GM18867 (cell line): ENCODE data around the gene SCRN1.

ENCODE experiments used
- ATAC-seq: cut with Tn5 transposase; IDR thresholded peaks from one replicate; pipeline ENCODE4 v1.9.1; 2021; ENCODE audit warnings: mild to moderate bottlenecking, moderate library complexity; ENCODE audit not compliant: unreplicated experiment

Gene SCRN1, protein sequence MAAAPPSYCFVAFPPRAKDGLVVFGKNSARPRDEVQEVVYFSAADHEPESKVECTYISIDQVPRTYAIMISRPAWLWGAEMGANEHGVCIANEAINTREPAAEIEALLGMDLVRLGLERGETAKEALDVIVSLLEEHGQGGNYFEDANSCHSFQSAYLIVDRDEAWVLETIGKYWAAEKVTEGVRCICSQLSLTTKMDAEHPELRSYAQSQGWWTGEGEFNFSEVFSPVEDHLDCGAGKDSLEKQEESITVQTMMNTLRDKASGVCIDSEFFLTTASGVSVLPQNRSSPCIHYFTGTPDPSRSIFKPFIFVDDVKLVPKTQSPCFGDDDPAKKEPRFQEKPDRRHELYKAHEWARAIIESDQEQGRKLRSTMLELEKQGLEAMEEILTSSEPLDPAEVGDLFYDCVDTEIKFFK

DNA sequence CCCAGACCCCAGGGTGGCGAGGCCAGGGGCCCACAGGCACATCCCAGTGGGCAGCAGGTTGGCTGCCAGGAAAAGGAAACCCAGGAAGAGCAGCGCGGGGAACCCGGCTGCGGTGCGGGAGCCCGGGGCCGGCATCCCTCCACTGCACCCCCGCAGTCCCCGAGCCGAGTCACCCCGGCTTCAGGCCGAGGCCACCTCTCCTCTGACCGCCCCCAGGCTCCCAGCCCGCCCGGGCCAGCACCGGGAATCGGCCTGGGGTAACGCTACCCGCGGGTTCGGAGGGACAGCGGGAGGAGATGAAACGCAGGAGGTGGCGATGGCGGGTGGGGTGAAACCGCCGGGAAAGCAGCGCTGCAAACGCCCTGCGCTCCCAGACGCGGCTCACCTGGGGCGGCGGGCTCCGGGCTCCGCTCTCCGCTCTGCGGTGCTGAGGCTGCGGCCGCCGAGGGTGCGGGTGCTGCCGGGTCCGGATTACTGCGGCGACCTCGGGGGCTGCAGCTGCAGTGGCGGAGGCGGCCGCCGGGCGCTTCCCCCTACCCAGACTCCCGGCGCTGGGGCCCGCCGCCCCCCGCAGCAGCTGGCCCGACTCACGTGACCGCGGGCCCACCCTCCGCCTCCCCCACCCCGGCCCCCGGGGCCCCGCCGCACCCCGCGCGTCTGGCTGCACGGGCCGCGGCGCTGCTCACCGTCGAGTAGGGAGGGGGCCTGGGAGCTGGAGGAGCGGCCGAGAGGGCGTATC lies at the start of gene SCRN1:
TSS of gene SCRN1 (minus strand) at position 545 of the 739 bp plus-strand sequence. CDS start 20,734 bp downstream, outside the sequence.
- ATAC-seq: peak; percentile 38

DNA sequence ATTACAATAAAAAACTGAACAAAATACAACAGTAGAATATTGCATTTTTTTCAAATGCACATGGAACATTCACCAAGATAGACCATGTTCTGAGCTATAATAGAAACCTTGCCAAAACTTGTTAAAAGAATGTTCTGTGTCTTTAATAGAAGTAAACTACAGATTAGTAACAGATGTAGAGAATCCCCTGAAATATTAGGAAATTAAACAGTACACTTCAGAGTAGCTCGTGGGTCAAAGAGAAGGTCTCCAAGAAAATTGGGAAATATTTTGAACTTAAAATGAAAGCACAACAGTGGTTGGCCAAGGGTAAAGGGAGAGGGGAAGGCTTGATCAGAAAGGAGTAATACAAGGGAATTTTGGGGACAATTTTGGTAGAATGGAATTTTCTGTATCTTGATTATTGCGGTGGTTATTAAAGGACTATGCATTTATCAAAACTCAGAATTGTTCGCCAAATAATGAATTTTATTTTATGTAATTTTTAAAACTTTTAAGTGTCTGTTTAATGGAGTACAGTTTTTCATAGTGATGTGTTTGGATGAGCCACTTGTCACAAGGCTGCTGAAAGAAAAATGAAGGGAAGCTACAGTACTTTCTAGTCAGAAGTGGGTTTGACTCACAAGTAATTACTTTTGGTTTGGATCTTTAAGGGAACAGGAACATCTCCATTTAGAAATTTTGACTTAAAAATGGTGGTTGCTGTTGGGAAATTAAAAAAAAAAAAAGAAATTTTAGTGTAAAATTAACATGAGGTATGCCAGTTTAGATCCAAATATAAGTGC lies 48.8 kb upstream of the SCRN1 start:
- no peak for ATAC-seq

GRCh38 chr7:30036220-30036619 lies 46.6 kb upstream of the SCRN1 start:
- ATAC-seq: no peak

DNA sequence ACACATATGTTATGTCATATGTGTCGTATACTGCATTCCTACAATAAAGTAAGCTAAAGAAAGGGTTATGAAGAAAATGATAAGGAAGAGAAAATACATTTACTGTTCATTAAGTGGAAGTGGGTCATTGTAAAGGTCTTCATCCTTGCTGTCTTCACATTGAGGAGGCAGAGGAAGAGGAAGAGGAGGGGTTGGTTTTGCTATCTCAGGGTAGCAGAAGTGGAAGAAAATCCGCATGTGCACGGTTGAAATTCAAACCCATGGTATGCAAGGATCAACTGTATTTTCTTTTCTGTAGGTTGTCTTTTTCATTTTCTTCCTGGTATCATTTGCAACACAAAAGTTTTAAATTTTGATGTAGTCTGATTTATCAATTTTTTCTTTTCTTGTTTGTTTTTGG lies 44.9 kb upstream of the SCRN1 start:
- no peak for ATAC-seq

- ATAC-seq: no peak
Observed at GRCh38 chr7:30032310-30033125, 42.9 kb upstream of the SCRN1 start.

GRCh38 chr7:30029696-30030095 lies 40.1 kb upstream of the SCRN1 start:
- ATAC-seq: no peak

- ATAC-seq: peak; percentile 23
Observed at GRCh38 chr7:30028749-30029635, 39.4 kb upstream of the SCRN1 start.

- peak; percentile 50 for ATAC-seq
Observed at GRCh38 chr7:30028216-30028748, 38.7 kb upstream of the SCRN1 start, which contains the start of gene PLEKHA8. PLEKHA8 (plus strand) TSS chr7:30028412; CDS start chr7:30028763, 351 bp downstream.

- ATAC-seq: peak; percentile 1
Observed at GRCh38 chr7:30027740-30028215, 38.2 kb upstream of the SCRN1 start.

DNA sequence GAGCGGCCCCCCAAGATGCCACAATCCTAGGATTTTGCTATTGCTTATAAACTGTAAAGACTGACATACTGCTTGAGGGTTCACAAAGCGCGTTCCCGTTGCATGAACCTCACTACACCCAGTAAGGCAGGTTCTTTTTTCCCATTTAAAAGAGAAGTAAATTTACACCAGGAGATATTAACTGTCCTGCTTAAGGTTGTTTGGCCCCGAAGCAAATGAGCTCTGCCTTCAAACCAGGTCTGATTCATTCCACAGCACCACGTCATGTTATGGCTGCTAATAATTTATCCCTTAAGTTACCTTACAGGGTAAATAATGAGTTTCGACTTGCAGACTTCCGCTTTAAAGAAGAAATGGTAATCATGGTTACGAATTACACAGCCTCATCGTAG lies 37.5 kb upstream of the SCRN1 start:
- ATAC-seq: no peak

- ATAC-seq: peak; percentile 74
Observed at GRCh38 chr7:30026229-30027064, 36.8 kb upstream of the SCRN1 start, which contains the start of gene FKBP14. FKBP14 (minus strand) TSS chr7:30026702; CDS start chr7:30026508, 194 bp downstream.

- ATAC-seq: no peak
Observed at GRCh38 chr7:30023524-30023923, 33.9 kb upstream of the SCRN1 start.

- ATAC-seq: no peak
Observed at GRCh38 chr7:30022991-30023390, 33.4 kb upstream of the SCRN1 start.

DNA sequence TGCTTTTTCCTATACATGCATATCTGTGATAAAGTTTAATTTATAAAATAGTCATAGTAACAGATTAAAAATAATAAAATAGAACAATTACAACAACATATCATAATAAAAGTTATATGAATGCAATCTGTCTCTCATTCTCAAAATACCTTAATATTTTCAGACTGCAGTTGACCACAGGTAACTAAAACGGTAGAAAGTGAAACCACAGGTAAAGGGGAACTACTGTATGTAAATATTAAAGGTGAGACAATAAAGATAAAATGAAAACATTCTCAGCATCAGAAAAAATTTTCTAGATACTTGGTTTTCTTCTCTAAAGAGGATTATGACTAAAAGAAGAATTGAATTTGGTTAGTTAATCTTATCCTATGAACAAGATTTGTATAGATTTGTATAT lies 30.9 kb upstream of the SCRN1 start:
- ATAC-seq: no peak

GRCh38 chr7:30019960-30020359 lies 30.4 kb upstream of the SCRN1 start:
- no peak for ATAC-seq

GRCh38 chr7:30019387-30019786 lies 29.8 kb upstream of the SCRN1 start:
- ATAC-seq: no peak

DNA sequence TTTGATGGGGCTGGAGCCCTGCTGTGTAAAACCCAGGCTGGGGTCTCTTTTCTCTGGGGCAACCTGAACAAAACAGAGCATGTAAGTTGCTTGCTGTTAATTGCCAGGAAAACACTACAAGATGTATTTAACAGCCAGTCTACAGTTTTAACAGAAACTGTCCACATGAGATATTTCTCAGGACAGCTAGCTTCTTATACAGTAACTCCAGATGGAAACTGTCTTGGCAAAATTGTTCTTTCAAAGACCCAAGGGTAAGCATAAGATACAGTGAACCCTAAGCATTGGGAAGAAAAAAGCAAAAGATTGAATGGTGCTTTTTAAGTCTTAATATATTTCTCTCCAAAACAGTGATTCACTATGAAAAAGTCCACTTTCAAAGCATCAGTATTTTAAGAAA lies 28.9 kb upstream of the SCRN1 start:
- no peak for ATAC-seq

GRCh38 chr7:30012757-30013156 lies 23.2 kb upstream of the SCRN1 start:
- ATAC-seq: no peak
